HG02840 (cell line): ENCODE data around the gene MICAL3.
"Not testable (repeated sequence)": the region's sequence is repeated elsewhere in the genome, so short reads cannot be mapped to it uniquely, and the experiment has no call there.

Experiments used
- ATAC-seq: cut with Tn5 transposase; IDR thresholded peaks from one replicate; pipeline ENCODE4 v1.9.1; 2021; ENCODE audit warnings: mild to moderate bottlenecking, moderate library complexity, moderate number of reproducible peaks; ENCODE audit not compliant: unreplicated experiment, low FRiP score

Gene MICAL3

DNA sequence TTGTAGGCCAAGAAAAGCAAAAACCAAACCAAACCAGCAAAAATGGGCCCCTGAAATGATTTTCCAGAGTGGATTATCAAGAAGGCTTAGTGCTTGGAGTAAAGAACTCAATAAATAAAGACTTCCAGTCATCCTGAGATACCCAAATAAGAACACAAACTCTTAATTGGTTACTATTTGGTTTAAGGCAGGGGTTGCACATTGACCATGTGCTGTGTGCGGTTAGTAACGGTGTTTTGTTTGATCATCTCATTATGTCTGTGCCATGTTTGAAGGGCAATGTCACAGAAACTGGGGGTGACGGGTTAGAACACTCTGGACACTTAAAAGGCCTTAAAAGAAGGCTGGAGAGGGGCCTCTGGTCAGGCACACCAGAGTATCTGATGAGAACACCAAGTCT lies 9.7 kb upstream of the MICAL3 start:
- no peak for ATAC-seq

DNA sequence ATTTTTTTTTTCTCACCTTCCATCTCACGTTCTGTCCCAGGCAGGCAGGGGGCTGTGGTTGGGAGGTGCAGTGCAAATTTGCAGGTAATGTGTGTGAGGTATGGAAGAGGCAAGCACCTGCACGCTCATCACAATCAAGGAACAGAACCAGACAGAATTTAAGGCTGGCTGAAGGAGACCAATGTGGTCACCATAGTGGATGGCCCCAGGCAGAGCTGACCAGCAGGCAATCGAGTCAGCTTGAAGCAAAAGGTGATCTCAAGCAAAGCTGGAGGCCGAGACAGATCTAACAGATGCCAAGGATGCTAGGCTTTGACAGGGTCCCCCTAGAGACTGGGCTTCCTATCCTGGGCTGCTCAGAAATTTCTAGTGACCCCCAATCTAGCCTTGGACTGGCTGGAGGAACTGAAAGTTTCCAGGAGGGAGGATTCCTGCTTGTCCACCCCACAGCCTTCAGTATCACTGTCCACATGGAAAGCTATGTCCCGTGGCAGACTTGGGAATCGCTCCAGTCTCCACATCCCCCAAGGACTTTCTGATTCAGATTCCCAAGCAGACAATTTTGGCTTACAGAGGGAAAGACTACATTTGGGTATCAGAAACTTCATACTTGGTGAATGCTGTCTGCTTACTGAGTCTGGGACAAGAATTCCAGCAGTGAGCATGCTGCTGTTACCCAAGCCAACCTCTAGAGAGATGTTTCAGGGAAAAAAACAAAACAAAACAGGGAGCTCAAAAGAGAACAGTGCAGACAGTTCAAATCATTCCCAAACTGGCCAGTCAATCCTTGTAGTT lies 9.0 kb upstream of the MICAL3 start:
- ATAC-seq, result no peak

DNA sequence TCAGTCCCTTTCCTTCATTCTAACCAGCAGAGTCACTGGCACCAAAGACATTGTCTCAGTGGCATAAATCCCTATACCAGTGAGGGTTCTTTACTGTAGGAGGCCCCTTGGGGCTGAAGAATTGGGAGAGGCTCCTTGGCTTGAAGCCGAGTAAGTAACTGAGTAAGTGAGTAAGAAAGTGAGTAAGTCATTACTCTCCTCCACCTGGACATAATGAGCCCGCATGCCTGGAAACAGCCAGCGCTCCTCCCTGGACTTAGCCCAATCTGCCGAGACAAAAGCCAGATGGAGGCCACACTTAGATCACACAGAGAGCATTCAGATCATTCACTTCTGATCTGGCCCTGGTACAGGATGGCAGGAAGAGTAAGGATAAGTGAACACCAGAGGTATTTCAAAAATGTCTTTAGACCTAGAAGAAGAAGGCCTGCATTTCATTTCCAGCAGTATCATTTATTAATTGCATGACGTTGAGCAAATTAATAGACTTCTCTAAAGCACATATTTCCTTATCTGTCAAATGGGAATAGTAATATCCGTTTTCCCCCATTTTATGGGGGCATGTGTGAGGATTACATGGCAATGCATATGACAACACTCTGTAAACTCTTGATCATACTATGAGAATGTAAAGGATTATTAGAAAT lies 8.2 kb upstream of the MICAL3 start:
- no peak for ATAC-seq

- ATAC-seq, result no peak
These were observed 7.5 kb upstream of the MICAL3 start for GRCh38 chr22:18031695-18032454.

GRCh38 chr22:18029686-18030267 lies 5.4 kb upstream of the MICAL3 start:
- no peak for ATAC-seq

DNA sequence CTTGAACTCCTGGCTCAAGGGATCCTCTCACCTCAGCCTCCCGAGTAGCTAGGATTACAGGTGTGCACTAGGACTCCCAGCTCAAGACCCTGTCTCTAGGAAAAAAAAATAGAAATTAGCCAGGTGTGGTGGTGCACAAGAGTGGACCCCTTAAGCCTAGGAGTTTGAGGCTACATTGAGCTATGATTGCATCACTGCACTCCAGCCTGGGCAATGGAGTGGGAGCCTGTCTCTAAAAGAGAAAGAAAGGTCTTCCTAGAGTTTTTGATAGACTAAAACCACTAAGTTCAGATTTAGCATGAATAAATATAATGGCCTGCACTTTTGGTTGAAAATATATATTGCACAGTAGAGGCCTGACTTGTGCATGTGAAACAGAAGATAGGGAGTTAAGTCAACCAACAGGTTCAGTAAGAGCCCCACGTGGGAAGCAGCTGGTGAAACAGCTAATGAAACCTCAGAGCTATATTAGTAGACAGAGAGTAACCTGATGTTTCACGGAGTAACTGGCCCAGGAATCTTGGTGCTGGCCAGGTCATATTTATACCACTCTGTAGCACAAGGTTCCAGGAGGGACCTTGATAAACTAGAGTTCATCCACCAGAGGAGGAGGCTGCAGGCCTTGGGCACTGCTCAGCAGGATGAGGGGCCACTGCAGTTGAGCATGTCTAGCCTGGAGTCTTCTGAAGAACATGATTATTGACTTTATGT lies 4.6 kb upstream of the MICAL3 start:
- no peak for ATAC-seq

DNA sequence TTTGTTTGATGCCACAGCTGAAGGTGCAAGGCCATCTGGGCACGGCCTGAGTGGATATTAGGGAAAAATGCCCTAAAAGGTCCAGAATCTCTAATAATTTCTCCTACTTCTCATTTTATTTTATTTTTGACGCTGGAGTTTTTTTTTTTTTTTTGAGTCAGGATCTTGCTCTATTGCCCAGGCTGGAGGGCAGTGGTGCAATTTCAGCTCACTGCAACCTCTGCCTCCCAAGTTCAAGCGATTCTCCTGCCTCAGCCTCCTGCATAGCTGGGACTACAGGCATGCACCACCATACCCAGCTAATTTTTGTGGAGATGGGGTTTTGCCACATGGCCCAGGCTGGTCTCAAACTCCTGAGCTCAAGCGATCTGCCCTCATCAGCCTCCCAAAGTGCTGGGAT lies 1.5 kb upstream of the MICAL3 start:
- ATAC-seq, result not testable (repeated sequence)

DNA sequence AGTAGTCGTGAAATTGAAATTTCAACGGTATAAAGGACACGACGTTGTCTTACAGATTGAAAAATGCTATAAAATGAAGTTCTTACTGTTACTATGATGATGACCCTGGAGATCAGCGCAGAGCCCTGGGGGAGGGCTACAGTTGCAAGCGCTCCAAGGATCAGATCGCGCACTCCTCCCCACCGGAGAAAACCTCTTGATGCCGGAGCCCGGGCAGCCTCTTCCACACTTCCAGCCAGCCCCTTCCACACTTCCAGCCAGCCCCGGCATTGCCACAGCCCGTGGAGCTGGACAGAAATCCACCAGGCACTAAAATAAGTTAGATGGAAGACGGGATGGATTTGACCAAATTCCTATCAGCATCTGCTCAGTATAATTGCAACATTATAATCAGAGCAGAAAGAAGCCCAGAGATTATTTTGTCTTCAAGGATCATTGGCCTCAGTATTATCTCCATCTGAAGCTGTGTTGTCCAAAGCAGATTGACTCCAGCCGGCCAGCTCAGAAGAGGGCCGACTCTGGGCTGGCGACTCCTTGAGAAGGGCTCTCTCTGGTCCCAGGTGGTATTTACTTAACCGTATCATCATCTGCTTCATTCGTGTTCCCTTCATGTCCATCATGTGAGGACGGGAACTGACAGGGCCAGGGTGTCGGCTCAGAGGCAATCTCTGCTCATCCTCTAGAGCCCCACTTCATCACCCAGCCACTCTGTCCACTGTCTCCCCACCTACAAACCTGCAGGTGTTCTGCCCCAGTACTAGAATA lies 777 bp upstream of the MICAL3 start:
- ATAC-seq, result no peak

DNA sequence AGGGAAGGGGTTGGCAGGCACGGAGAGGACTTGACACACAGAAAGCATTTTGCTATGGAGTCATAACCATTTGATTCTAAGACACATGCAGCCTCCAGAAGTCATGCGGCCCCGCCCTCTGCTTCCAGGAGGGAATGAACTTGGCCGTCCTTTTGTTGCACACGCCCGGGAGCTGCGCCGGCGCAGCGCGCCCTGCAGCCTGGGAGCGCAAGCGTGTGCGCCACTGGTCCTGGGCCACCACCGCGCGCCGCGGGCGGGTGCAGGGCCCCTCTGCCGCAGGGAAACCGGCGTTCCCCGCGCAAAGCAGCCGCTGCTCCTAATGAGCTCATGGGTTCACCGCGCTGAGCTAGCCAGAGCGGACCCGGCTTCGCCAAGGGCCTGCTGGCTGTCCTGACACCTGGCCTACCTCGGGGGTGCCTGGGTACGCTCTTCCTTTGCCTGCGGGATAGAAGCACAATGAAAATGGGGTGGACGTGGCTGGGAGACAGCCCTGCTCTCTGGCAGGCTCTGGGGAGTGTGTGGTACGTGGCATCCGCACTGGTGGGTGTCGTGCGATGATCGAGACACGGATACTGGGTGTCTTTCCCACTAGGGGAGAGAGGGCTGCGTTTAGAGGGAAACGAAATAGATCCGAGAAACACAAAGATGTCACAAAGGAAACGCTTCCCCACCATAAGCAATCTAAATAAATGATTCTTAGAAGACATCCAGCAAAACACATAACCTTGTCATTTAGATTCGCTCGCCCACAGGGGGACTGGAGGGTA lies 669 bp downstream of the MICAL3 start:
- no peak for ATAC-seq

DNA sequence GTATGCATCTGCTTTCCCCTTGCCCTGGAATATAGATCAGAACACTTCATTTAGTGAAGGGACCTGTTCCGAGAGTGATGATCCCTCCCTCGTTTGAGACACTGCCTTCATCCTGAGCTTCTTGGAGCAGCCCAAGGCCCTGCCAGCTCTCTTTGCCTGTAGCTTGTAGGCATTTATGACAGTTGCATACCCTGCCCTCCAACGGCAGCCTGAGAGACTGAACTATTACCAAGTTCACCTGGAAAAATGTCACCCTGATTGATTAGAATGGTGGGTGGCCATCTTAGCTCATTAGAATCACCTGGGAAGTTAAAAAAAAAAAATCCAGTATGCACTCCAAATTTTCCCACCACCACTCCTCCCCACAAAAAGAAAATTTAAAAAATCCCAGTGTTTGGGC lies 1.5 kb downstream of the MICAL3 start:
- no peak for ATAC-seq

- ATAC-seq, result no peak
These were observed 2.9 kb downstream of the MICAL3 start for GRCh38 chr22:18021431-18021830.

DNA sequence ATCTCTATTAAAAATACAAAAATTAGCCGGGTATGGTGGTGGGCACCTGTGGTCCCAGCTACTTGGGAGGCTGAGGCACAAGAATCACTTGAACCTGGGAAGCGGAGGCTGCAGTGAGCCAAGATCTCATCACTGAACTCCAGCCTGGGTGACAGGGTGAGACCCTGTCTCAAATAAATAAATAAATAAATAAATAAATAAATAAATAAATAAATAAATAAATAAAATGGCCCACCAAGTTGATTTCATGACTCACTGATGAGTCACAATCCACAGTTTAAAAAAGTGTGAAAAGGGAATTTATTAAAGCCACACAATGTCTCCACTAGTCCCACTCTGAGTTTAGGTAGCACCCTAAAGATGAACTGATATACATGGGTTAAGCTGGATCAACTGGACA lies 3.6 kb downstream of the MICAL3 start:
- ATAC-seq, result not testable (repeated sequence)

DNA sequence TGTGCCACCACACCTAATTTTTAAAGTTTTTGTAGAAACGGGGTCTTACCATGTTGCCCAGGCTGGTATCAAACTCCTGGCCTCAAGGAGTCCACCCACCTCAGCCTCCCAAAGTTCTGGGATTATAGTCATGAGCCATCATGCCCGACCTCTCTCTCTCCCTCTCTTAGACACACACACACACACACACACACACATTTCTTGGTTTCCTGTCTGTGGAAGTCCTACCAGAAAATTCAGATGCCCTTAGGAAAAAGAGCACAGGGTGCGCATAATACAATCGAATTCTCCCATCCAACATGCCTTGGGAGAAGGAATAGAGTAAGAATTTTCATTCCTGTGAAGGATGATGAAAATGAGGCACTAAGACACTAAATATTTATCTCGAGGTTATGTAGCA lies 10.4 kb downstream of the MICAL3 start:
- ATAC-seq, result no peak

- ATAC-seq, result no peak
These were observed 10.9 kb downstream of the MICAL3 start for GRCh38 chr22:18013436-18013835.

- ATAC-seq, result no peak
These were observed 11.8 kb downstream of the MICAL3 start for GRCh38 chr22:18012531-18012930.

DNA sequence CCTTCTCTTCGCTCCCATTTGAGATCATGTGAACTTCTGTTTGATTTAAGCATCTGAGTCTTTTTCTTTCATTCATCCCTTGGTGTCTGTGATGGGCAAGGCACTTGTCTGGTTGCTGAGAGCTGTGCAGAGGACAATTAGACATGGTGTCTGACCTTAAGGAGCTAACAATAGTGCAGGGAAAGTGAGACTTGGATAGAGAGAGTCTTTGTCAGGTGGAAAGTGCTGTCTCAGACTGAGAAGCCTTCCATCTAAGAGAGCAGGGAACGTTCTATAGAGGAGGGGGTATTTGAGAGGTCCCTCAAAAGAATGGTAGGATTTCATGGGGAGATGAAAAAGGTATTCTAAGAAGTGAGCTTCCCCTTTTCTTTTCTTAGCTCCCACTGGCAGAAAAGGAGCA lies 14.1 kb downstream of the MICAL3 start:
- ATAC-seq, result no peak

GRCh38 chr22:18008136-18008535 lies 16.2 kb downstream of the MICAL3 start:
- no peak for ATAC-seq

DNA sequence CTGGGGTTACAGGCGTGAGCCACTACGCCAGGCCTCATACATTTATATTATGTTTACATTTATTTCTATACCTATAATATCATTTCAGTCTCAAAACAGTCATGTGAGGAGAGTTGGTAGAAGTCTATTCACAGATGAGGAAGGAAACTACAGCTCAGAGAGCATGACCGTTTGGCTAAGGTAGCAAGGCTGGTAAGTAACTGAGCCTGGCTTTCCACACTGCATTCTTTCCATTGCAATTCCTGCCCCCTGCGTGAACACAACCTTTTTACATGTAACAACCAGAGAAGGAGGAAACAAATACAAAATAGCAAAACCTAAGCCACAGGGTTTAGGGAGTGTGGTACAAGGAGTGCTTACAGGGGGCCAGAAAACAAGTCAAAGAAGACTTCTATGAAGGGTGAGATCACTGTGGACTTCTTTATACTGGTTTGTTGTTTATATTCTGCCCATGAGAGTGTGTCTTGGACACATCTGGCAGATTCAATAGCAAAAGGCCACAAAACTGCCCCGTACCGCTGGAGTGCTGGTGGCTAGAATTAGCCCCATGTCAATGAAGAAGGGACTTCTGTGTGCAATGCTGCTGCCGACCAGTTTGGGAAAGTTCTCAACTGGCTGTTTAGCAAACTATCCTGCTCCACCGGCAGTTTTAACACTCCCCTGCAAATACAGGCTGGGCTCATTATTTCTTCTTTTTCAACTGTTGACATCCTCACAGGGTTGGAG lies 19.0 kb downstream of the MICAL3 start:
- no peak for ATAC-seq
